Measurements from ENCODE around the gene CBX4.

GRCh38 chr17:79813297-79814126, 25.7 kb downstream of the CBX4 start:
- TF ChIP-seq POLR2A (IDR thresholded peaks at IDR 0.05; ENCODE audit: low read depth, low read length) (no peak), RFX5 (IDR thresholded peaks at IDR 0.05; ENCODE audit: low read depth, low read length) (no peak), BHLHE40 (IDR thresholded peaks at IDR 0.05; ENCODE audit: low read depth, low read length) (no peak), FOS (IDR thresholded peaks at IDR 0.05; ENCODE audit: low read depth, low read length) (no peak), NFE2L2 (IDR thresholded peaks at IDR 0.05; ENCODE audit: low read depth, low read length) (no peak), RAD21 (IDR thresholded peaks at IDR 0.05; ENCODE audit: low read length) (no peak), RCOR1 (IDR thresholded peaks at IDR 0.05; ENCODE audit: insufficient replicate concordance, low read length) (no peak)
- TF ChIP-seq, protein P1, sequence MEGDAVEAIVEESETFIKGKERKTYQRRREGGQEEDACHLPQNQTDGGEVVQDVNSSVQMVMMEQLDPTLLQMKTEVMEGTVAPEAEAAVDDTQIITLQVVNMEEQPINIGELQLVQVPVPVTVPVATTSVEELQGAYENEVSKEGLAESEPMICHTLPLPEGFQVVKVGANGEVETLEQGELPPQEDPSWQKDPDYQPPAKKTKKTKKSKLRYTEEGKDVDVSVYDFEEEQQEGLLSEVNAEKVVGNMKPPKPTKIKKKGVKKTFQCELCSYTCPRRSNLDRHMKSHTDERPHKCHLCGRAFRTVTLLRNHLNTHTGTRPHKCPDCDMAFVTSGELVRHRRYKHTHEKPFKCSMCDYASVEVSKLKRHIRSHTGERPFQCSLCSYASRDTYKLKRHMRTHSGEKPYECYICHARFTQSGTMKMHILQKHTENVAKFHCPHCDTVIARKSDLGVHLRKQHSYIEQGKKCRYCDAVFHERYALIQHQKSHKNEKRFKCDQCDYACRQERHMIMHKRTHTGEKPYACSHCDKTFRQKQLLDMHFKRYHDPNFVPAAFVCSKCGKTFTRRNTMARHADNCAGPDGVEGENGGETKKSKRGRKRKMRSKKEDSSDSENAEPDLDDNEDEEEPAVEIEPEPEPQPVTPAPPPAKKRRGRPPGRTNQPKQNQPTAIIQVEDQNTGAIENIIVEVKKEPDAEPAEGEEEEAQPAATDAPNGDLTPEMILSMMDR (conservative IDR thresholded peaks at IDR 0.05; ENCODE audit: low read depth, low read length): no peak
- TF ChIP-seq, protein P2, sequence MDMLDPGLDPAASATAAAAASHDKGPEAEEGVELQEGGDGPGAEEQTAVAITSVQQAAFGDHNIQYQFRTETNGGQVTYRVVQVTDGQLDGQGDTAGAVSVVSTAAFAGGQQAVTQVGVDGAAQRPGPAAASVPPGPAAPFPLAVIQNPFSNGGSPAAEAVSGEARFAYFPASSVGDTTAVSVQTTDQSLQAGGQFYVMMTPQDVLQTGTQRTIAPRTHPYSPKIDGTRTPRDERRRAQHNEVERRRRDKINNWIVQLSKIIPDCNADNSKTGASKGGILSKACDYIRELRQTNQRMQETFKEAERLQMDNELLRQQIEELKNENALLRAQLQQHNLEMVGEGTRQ (IDR thresholded peaks at IDR 0.05; ENCODE audit: low read depth, low read length): no peak

Measured in IMR-90 (cell line).